CD4-positive, alpha-beta T cell treated with Interleukin-12 subunit alpha and Interleukin-12 subunit beta, for 1 hour (primary cell): Measurements from ENCODE around the gene SND1.

Experiments used
- DNase-seq: peaks from one replicate; pipeline ENCODE4 v3.0.0-alpha.2; 2020

SND1 gene

DNA sequence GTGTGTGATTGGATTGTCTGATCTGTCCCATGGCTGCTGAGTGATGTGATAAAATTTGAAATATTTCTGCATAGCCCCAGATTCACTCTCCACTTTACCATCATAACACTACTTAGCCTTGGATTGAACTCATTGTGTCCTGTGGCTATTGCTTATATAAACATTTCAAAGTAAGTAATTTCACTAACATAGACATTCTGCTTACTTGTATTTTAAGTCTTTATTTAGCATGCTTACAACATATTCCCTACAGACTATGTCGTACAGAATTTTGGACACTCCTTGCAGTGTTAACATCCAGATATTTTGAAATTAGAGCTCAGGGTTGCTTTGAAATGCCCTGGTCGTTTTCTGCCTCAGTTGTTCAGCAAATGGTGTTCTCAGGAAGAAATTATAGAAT, 261.7 kb downstream of the SND1 start:
- no peak for DNase-seq

DNA sequence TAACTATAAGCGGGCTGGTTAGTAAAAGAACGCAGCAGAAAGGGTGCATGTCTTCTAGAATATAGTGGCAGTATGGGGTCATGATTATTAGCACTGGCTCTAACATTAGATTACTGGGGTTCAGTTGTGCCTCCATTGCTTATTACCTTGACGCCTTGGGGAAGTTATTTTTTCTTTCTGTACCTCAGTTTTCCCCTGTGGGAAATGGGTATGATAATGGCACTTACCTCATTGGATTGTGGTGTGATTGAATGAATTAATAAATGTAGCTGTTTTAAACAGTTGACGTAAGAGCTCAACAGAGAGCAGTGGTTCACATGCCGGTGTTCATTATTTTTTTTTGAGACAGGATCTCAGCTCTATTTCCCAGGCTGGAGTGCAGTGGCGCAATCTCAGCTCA, 262.7 kb downstream of the SND1 start:
- DNase-seq, result no peak

DNA sequence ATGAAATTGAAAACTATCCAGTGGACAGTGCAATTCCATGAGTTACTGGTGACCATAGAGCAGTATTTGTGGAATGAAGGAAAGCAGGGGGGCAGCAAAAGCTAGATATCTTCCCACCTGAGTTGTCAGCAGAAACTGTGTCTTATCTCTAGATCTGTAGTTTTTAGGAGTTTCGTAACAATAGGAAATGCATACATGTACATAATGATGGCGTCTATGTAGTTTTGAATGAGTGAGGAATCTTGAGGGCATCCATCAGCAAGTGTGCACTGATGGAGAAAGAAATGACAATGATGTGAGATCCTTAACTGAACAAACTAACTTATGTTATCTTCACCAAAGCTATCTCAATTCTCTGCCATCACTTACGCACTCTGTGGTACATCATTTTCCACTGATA, 264.7 kb downstream of the SND1 start:
- DNase-seq, result no peak

DNA sequence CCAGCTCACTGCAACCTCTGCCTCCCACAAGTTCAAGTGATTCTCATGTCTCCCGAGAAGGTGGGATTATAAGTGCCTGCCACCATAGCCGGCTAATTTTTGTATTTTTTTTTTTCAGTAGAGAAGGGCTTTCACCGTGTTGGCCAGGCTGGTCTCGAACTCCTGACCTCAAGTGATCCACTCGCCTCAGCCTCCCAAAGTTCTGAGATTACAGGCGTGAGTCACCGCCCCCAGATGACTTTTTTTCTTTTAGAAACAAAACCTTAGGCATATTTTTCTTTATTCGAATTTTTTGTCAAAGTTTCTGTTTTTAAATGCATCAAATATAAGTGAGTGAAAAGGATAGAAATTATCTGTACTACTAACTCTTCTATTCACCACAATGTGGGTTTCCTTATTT, 266.1 kb downstream of the SND1 start:
- DNase-seq, result no peak

DNA sequence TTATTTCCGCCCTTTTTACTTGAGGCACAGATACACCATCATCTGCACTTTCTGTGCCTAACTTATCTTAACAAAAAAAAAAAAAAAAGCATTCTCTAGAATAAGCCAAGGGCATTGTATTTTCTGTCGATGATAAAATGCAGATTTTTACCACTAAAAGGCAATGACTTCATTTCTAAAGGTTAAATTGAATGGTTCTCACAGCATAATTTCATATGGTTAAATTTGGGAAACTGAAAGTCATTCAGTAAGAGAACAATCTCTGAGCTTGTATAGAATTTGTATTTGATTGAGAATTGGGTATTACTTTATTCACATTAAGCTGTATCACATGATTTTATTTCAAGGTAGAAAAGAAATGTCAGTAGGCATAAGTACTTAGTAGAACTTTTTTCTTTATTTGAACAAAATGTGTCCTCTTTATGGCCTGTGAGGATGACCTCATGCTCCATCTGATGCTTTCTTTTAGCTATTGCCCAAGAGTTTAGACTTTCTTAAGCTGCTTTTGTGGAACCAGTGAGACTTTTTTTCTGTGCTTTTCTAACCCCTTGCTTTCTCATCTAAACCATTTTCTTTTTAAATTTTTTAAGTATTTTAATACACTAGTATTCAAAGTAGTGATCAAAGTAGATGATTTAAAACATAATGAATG, 268.9 kb downstream of the SND1 start:
- DNase-seq, result no peak

- DNase-seq, result no peak
Measured at GRCh38 chr7:127922656-127923055, 270.7 kb downstream of the SND1 start.

- no peak for DNase-seq
Measured at GRCh38 chr7:127924874-127925273, 272.9 kb downstream of the SND1 start.

GRCh38 chr7:127927348-127927696, 275.3 kb downstream of the SND1 start:
- DNase-seq, result no peak

DNA sequence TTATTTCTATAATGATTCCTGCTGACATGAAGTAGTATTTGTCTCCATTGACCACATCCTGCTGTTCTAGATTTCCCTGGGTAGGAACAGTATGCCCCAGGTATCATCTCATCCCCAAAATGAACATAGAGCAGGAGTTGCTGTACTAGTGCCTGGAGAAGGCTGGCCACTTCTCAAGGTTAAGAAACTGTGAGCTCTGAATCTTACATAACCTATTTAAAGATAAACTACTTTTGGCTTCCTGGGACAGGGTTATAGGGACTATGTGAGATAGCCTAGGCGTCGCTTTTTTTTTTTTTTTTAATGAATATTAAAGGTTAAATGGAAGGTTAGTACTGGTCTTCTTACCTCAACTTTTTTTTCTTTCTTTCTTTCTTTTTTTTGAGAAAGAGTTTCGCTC, 276.2 kb downstream of the SND1 start:
- no peak for DNase-seq

DNA sequence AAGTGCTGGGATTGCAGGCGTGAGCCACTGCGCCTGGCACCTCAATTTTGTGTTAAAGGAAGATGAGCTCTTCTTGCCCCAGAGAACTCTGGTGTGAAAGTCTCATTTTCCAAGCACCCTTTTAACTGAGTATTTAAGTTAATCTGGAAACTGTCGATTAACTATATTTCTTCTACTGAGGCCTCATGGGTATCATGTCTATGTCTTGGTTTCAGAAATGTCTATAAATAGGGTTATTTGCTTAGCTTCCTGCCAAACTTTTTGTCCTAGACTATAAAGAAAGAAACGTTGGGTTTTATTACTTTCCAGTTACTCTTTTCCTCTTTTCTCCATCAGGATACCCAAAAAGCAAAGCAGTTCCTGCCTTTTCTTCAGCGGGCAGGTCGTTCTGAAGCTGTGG, 276.9 kb downstream of the SND1 start:
- no peak for DNase-seq

DNA sequence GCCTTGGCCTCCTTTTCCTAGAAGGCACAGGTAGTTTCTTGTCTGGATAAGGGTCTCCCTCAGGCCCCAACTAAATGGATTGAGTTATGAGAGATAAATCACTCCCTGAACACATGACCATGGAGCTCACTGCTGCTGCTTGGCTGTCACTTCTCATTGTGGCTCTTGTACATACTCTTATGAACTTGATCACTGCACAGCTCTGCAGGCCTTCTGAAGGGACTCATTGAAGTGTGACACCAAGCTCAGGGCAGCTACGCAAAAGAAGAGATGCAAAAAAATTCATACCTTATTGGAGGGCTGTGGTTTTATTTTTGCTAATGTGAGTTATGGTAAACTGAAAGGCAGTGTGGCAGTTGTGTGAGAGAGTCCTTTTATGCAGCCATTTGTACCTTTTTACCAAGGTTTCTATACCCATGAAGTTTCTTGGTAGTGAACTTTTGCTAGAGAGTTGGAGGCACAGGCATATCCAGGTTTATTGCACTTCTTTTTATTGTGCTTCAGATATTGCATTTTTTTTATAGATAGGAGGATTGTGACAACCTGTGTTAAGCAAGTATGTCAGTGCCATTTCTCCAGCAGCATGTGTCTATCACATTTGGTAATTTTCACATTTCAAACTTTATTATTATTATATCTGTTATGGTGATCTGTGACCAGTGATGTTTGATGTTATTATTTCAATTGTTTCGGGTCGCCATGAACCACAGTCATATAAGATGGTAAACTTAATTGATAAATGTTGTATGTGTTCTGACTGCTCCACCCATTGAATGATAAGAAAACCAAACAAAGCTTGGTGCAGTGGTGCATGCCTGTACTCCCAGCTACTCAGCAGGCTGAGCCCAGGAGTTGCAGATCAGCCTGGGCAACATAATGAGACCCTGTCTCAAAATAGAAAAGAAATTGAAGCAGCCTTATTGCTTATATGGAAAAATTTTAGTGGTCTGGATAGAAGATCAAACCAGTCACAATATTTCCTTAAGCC, 278.6 kb downstream of the SND1 start:
- DNase-seq, result no peak

- no peak for DNase-seq
Measured at GRCh38 chr7:127932076-127932475, 280.1 kb downstream of the SND1 start.

- no peak for DNase-seq
Measured at GRCh38 chr7:127932496-127932895, 280.5 kb downstream of the SND1 start.

- DNase-seq, result no peak
Measured at GRCh38 chr7:127933146-127933545, 281.2 kb downstream of the SND1 start.

DNA sequence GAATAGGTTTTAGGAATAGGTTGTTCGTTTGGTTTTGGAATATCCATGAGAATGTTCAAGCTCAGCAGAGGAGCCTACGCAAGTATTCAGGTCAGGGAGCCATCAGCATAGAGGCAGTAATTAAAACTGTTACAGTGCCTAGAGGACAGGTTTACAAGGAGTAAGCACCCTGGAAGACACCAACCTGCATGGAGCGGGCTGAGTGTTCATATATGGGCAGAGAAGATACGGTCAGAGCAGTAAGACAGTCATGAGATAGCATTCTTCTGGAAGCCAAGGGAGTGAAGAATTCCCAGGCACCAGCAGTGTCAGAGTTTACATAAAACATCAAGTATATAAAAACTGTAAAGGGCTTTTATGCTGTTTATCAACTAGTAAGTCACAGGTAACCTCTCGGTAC, 282.7 kb downstream of the SND1 start:
- DNase-seq, result no peak

- no peak for DNase-seq
Measured at GRCh38 chr7:127935847-127936376, 283.9 kb downstream of the SND1 start.

GRCh38 chr7:127937066-127937680, 285.2 kb downstream of the SND1 start:
- DNase-seq, result no peak

DNA sequence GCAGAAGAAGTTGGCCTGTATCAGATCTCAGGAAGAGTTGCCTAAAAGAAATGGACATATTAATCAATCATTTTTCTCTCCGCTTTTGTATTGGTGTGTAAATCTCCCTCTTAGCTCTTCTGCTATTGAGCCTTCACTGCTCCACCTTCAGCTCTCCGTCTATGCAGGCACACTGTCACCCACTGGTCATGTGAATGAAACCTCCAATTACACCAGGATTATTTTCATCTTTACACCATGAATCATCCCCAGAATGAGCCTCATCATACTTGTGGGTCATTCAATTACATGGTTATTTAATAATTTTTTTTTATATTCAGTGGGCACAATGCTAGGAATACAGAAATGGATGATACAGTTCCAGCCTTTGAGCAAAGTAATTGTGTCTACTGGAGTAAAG, 286.6 kb downstream of the SND1 start:
- DNase-seq, result no peak

DNA sequence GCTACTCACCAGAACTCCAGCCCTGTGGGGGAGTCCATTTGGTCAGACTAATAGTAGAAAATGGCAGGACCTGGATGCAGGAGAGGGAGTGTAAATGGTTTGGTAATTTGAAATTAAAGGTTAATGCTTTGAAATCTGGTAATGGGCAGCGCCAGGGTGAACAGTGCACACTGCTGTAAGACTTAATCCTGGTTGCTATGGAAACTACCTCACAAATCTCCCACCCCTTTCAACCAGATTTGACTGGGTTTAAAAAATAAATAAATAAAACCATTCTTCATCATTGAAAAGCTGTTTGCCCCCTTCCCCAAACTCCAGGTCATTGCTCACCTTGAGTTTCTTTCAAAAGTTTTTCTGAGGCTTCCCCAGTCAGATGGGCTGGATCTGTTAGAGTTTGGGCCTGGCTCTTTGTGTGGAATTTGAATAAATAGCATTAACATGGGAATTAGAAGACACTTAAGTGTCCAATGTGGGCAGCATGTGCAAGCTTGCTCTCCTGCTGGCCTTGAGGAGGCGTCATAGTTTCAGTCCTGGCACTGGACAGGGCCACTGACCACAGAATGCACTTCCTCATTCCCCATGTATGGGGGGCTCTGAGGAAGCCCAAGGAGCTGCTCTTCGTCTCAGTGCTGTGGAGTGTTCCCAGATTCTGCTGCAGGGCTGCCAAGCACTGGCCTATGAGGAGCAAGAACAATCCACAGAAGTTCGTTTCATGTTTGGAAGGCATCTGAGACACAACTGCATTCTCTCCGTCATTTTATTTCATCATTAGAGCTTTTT, 288.6 kb downstream of the SND1 start:
- DNase-seq, result no peak

DNA sequence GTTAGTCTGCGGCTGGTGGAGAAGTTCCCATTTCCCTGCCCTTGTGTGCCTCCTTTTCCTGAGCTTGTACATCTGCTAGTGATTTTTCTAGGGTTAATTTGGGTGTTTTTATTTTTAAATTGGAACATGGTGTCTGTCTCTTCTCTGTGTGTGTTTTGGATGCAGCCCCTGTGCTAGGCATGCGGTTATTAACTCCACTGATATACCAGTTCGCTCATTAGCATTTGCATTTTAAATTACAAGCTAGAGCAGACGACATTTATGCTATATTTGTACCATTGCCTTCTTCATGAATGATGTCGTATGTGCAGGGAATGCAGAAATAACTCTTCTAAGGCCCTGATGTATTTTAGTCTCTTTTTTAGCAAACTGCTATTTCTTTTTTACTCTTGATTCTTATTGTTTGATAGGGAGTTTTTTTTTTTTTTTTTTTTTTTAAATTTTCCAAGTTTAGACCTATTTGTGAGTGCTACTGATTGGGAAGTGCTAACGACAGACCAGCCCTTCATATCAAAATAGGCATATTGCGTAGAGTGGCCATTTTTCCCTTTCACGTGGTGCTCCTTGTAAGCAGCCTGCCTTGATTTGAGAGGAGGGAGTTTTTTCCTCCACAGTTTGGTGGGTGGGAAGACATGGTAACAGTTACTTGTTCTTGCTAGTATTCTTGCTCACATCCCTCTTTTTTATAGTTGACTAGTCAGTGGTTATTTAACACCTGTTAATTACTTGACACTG, 289.6 kb downstream of the SND1 start:
- DNase-seq, result no peak

DNA sequence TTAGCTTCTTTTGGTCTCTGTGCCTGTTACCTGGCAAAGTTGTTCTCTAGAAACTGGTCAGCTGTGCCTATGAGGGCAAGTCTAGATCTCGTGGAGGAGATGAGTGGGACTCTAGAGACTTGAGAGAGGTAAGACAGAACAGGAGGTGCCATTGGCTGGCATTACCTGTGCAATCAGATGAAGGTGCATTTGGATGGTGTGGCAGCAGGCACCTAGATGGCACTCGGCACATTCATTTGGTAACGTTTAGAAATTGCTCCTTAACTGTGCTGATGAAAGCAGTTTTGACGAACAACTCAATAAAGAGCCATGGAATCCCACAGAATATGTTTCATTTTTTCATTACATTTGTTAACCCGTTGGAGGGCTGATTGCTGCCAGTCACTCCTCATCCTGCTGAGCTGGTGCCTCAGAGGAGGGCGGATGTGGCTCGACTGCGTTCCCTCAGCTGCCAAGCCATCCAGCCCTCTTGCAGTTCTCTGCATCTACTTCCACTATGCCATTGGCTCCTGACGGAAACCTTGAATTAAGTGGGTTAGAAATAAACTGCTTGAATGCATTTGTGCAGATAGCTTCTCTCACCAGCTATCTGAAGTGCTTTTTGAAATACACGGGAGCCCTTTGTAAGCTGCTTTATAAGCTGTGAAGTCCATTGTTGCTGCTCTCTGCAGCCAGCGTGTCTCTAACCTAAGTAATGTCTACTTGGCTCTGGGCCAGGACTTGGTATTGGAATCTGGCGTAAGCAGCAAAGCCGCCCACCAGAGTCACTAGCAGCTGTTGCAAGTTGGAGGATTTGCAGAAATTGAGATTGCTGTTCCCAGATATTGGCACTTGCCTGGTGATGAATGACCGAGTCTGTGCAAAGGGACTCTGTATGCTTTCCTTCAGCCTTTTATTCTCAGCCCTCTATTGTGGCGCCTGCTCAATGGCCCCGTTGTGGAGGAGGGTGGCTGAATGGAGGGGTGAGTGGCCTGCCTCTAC, 291.8 kb downstream of the SND1 start:
- DNase-seq, result no peak
